Measurements from ENCODE around the gene HDAC10.

DNA sequence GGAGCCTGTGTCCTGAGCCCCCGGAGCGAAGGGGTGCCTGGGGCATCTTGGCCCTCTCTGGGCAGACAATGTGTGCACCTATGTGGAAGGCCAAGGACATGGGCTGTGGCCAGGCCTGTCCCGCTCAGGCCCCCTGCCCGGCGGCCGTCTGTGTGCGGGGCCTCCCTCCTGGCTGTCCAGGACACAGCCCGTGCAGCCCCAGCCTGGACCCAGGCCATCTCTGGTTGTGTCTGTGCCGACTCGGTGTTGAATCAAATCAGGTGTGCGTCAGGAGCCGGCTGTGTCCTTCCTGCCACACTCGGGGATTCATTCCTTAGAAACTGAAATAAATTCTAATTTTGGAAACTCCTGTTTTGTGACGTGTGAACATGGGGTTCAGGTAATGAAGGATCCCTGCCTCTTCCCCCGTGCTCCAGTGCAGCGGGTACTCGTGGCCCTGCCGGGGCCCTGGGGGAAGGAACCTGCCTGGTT is 51.8 kb downstream of the HDAC10 start:
- TF ChIP-seq, protein P1, sequence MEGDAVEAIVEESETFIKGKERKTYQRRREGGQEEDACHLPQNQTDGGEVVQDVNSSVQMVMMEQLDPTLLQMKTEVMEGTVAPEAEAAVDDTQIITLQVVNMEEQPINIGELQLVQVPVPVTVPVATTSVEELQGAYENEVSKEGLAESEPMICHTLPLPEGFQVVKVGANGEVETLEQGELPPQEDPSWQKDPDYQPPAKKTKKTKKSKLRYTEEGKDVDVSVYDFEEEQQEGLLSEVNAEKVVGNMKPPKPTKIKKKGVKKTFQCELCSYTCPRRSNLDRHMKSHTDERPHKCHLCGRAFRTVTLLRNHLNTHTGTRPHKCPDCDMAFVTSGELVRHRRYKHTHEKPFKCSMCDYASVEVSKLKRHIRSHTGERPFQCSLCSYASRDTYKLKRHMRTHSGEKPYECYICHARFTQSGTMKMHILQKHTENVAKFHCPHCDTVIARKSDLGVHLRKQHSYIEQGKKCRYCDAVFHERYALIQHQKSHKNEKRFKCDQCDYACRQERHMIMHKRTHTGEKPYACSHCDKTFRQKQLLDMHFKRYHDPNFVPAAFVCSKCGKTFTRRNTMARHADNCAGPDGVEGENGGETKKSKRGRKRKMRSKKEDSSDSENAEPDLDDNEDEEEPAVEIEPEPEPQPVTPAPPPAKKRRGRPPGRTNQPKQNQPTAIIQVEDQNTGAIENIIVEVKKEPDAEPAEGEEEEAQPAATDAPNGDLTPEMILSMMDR (IDR thresholded peaks at IDR 0.05 in 8 of 11, conservative IDR thresholded peaks at IDR 0.05 in 3 of 11), result no peak
- TF ChIP-seq POLR2A (IDR thresholded peaks at IDR 0.05) (no peak), POLR2AphosphoS5 (IDR thresholded peaks at IDR 0.05) (no peak)
